K562 (cell line): ENCODE measurements around the gene ZBTB2. TPM values are rescaled to one million over a fixed set of nuclear protein-coding genes. Genes with fewer than 3 reads are reported as not detected.

Source experiments
- ATAC-seq: fragments of 200-7000 bp; cut with Tn5 transposase; 3 replicates; pipeline ENCODE4 v1.9.1; 2020; ENCODE audit warnings: moderate library complexity
- BruUV-seq: library from RNA; stranded (reverse); fragments of 400-500 nt; replicated peaks from 2 replicates; lab custom pipeline; 2021; lab: Mats Ljungman, UMichigan
- CTCF ChIA-PET: fragments of 300-600 bp; formaldehyde crosslinking; extraction: SDS; loops from one replicate; lab custom pipeline; 2021; ENCODE audit warnings: low intra/inter-chr PET ratio; lab: Yijun Ruan, JAX
- POLR2A ChIA-PET: fragments of 300-600, 350-650 bp; sonication (Branson Sonifier 250); formaldehyde crosslinking; extraction: SDS; loops from one replicate; lab custom pipeline; 2021; ENCODE audit warnings: antibody characterized with exemption, inconsistent platforms; lab: Yijun Ruan, JAX
- DNase-seq, 4 experiments: peaks; one replicate each; pipeline versions ENCODE4 v3.0.0 to v3.0.0-alpha.2; 2011 to 2018; ENCODE audit warnings: low spot score in 3 of 4, mixed read lengths in 3 of 4; ENCODE audit errors: extremely low read depth in 1 of 4
- FAIRE-seq: peaks from 2 replicates; lab custom pipeline; 2011; peaks lifted over from hg19 to GRCh38; lab: Jason Lieb, UNC
- H2AFZ ChIP-seq: 2 replicates; pipeline ENCODE4 v1.6.0; 2011; ENCODE audit warnings: low read depth, low read length, control low read depth, inconsistent platforms
- H3K27ac ChIP-seq: fragments of 200-600 bp; 3 replicates; pipeline ENCODE4 v1.8.0; 2011; ENCODE audit warnings: low read depth, mild to moderate bottlenecking, control low read depth, inconsistent platforms, low read length, moderate library complexity, mixed read lengths; ENCODE audit errors: extremely low read depth
- H3K27me3 ChIP-seq, 2 experiments: fragments of 300-600 bp in 1 of 2; 2 replicates in 1 of 2; 3 replicates in 1 of 2; pipeline versions ENCODE4 v1.6.0 to v1.8.0; 2011; ENCODE audit warnings: inconsistent platforms in 2 of 2, low read length in 2 of 2, mild to moderate bottlenecking in 1 of 2, mixed read lengths in 1 of 2, moderate library complexity in 1 of 2; ENCODE audit not compliant: control insufficient read depth in 2 of 2, insufficient read depth in 2 of 2
- H3K36me3 ChIP-seq: fragments of 300-600 bp; 3 replicates; pipeline ENCODE4 v1.8.0; 2011; ENCODE audit warnings: mild to moderate bottlenecking, low read length, inconsistent platforms; ENCODE audit not compliant: control insufficient read depth, insufficient read depth
- H3K4me1 ChIP-seq, 2 experiments: fragments of 200-600 bp in 1 of 2; replicated peaks in 1 of 2; 2 replicates in 1 of 2; 3 replicates in 1 of 2; pipeline versions ENCODE4 v1.5.1 to v1.8.0; 2011; ENCODE audit warnings: inconsistent platforms in 2 of 2, low read length in 2 of 2, mild to moderate bottlenecking in 1 of 2, mixed read lengths in 1 of 2, moderate library complexity in 1 of 2; ENCODE audit not compliant: control insufficient read depth in 2 of 2, insufficient read depth in 2 of 2
- H3K4me2 ChIP-seq: 2 replicates; pipeline ENCODE4 v1.6.1; 2011; ENCODE audit warnings: low read length, control low read depth, inconsistent platforms, mixed read lengths; ENCODE audit not compliant: insufficient read depth
- H3K4me3 ChIP-seq: fragments of 200-600 bp; sonication (generic), shearing (Covaris generic); 2 replicates; pipeline ENCODE4 v1.5.1; 2016; ENCODE audit warnings: control low read depth, inconsistent platforms
- H3K79me2 ChIP-seq: fragments of 200-600 bp; 3 replicates; pipeline ENCODE4 v1.8.0; 2011; ENCODE audit warnings: low read length, inconsistent platforms; ENCODE audit not compliant: control insufficient read depth, insufficient read depth
- H3K9ac ChIP-seq, 2 experiments: 2 replicates each; pipeline versions ENCODE4 v1.6.0 to v1.6.1; 2011; ENCODE audit warnings: low read depth in 2 of 2, low read length in 2 of 2, control low read depth in 1 of 2, inconsistent platforms in 1 of 2, mild to moderate bottlenecking in 1 of 2, mixed read lengths in 1 of 2; ENCODE audit not compliant: insufficient read depth in 1 of 2
- H3K9me1 ChIP-seq: one replicate; pipeline ENCODE4 v1.6.0; 2011; ENCODE audit warnings: inconsistent platforms, mild to moderate bottlenecking, low read length, moderate library complexity; ENCODE audit not compliant: control insufficient read depth, insufficient read depth
- H3K9me3 ChIP-seq: replicated peaks from 2 replicates; pipeline ENCODE4 v1.5.1; 2011; ENCODE audit warnings: low read depth, low read length, inconsistent platforms; ENCODE audit not compliant: control insufficient read depth, insufficient read depth
- H4K20me1 ChIP-seq: replicated peaks from 2 replicates; pipeline ENCODE4 v1.6.1; 2011; ENCODE audit warnings: low read length, inconsistent platforms, mixed read lengths; ENCODE audit not compliant: control insufficient read depth, insufficient read depth
- CBX8 ChIP-seq: fragments of 200-600 bp; sonication (generic); IDR thresholded peaks from 2 replicates; pipeline ENCODE4 v1.6.1; 2012; ENCODE audit warnings: borderline replicate concordance, mixed run types, low read depth, mild to moderate bottlenecking, moderate library complexity, mixed read lengths, low read length, control low read depth, inconsistent platforms; ENCODE audit not compliant: poor library complexity, severe bottlenecking; ENCODE audit errors: extremely low read depth
- ETV6 ChIP-seq, 3 experiments: fragments of 150-350 bp in 1 of 3; sonication (generic) in 1 of 3; formaldehyde crosslinking in 1 of 3; IDR thresholded peaks; 2 replicates each; pipeline versions ENCODE4 v1.6.1 to v1.8.0; 2014 to 2022; ENCODE audit warnings: borderline replicate concordance in 2 of 3, low read depth in 2 of 3, antibody characterized with exemption in 1 of 3, low read length in 1 of 3, mild to moderate bottlenecking in 1 of 3, missing genetic modification reagents in 1 of 3
- RBM34 ChIP-seq: fragments of 200-400 bp; formaldehyde crosslinking; IDR thresholded peaks from 2 replicates; pipeline ENCODE4 v1.6.1; 2018; ENCODE audit warnings: low read length, borderline replicate concordance; ENCODE audit not compliant: insufficient read depth
- WGBS: fragments of 100-300 bp; shearing (Covaris generic); methylation state at CpG from one replicate; pipeline ENCODE4 v1.1.6; 2016; ENCODE audit warnings: low coverage, mixed read lengths; ENCODE audit not compliant: insufficient coverage; ENCODE audit errors: missing lambda C conversion rate; 5-methylcytosine and 5-hydroxymethylcytosine counted together
- in situ Hi-C: fragments of 300-500 bp; cut with MboI; formaldehyde crosslinking; loops from 4 replicates; pipeline ENCODE4 v1.15.0; 2018; ENCODE audit warnings: inconsistent platforms, mixed read lengths
- intact Hi-C: fragments of 100-400 bp; cut with micrococcal nuclease; formaldehyde crosslinking; loops from 2 replicates; pipeline ENCODE4 v1.14.2; 2022
- polyA plus RNA-seq, 8 experiments: library from polyadenylated mRNA; depleted of rRNA in 4 of 8; stranded (reverse) in 5 of 8; unstranded in 3 of 8; fragments of >200 nt; fragmentation: Nextera tagmentation in 2 of 8; fragmentation: Illumina TruSeq in 1 of 8; extraction: Ambion mirVana in 2 of 8; extraction: Trizol in 1 of 8; gene quantifications; 2 replicates each; pipeline versions ENCODE4 v1.2.1 to v1.2.3, GENCODE V29; 2011 to 2014; ENCODE audit warnings: inconsistent platforms in 1 of 8, missing spikeins in 1 of 8
- total RNA-seq, 7 experiments: library from RNA; depleted of rRNA in 6 of 7; stranded (reverse); fragments of >200 nt in 6 of 7; fragmentation: Illumina TruSeq in 2 of 7; extraction: Trizol in 2 of 7; gene quantifications; 2 replicates each; pipeline versions ENCODE4 v1.2.1 to v1.2.3, GENCODE V29; 2011 to 2021; ENCODE audit warnings: low replicate concordance in 1 of 7

The ZBTB2 gene
- total and polyA plus RNA-seq, 9 of the 15 experiments (the other 6 are each of a cell fraction or from before 2014, with no cell fraction given), result 5.1 to 26.2 (median 16.4) TPM

- Histone ChIP-seq H2AFZ (no peak overlapping the region), H3K4me2 (no peak overlapping the region), H3K4me1 (peaks cover 0 to 12% of the 10 kb centered on the region in 2 experiments; a peak in 1 of 5 replicates), H3K27me3 (peaks cover 35 to 64% of the 10 kb centered on the region in 2 experiments)
- intact Hi-C loops, result loop anchor here (5.0 kb wide), 1 partner anchor 139 kb away; no protein-coding TSS in a partner anchor
- TF ChIP-seq ETV6 (IDR thresholded peaks at IDR 0.05; ENCODE audit: borderline replicate concordance in 1 of 2, low read depth in 2 of 2, low read length in 1 of 2) (no peak), ETV6 (CRISPR knock-in tag; IDR thresholded peaks at IDR 0.05; ENCODE audit: borderline replicate concordance) (no peak), RBM34 (no peak), CBX8 (peak; percentile 35)
- TF ChIP-seq, all 486 proteins: peak for 1
- Histone ChIP-seq H3K27ac (no peak overlapping the region), H3K9ac (no peak overlapping the region), H3K9me3 (no peaks in the 10 kb centered on the region), H3K4me3 (no peak overlapping the region), H3K79me2 (no peaks in the 10 kb centered on the region), H3K9me1 (no peaks in the 10 kb centered on the region), H4K20me1 (0 out of 2 replicates have a peak, but pooled peaks cover 3% of the 10 kb centered on the region), H3K36me3 (no peaks in the 10 kb centered on the region)
- ChIA-PET POLR2A (interaction anchor here (0.6 to 0.8 kb wide), 2 partner anchors 9 to 15 kb away, joined by 3 to 4 read pairs; no protein-coding TSS in a partner anchor), CTCF (no interaction called here)
- no peak for DNase-seq
- in situ Hi-C loops, result no loop called here
- 0 out of 3 replicates have a peak, but pooled peaks have one; percentile 10 for ATAC-seq
- FAIRE-seq, result no peak
- WGBS, result 26% methylated on average over 11 of the region's 11 CpGs
- no TSS peak for BruUV-seq
These were observed 52.6 kb downstream of the ZBTB2 start for GRCh38 chr6:151338651-151339200.
